SK-N-SH treated with all-trans-retinoic acid at 6 μM for 48 hours (cell line): ENCODE measurements around the gene HRK.

Experiments
- ATAC-seq: fragments of 200-7000 bp; cut with Tn5 transposase; 3 replicates; pipeline ENCODE4 v1.9.1; 2020; ENCODE audit warnings: mild to moderate bottlenecking, moderate library complexity
- CSRNP3 ChIP-seq: fragments of 250-450 bp; sonication (Bioruptor Pico); IDR thresholded peaks from 2 replicates; pipeline ENCODE4 v1.5.1; 2021; ENCODE audit warnings: mild to moderate bottlenecking, moderate library complexity
- ESRRG ChIP-seq: fragments of 250-450 bp; sonication (Bioruptor Pico); IDR thresholded peaks from 2 replicates; pipeline ENCODE4 v1.6.1; 2021; ENCODE audit warnings: mild to moderate bottlenecking
- GLIS3 ChIP-seq: fragments of 250-450 bp; sonication (Bioruptor Pico); IDR thresholded peaks from 2 replicates; pipeline ENCODE4 v1.5.0; 2020; ENCODE audit warnings: mild to moderate bottlenecking, moderate library complexity
- PATZ1 ChIP-seq: fragments of 250-450 bp; sonication (Bioruptor Pico); IDR thresholded peaks from 2 replicates; pipeline ENCODE4 v1.8.0; 2020; ENCODE audit warnings: mild to moderate bottlenecking, moderate library complexity, borderline replicate concordance
- POU6F1 ChIP-seq: fragments of 250-450 bp; sonication (Bioruptor Pico); IDR thresholded peaks from 2 replicates; pipeline ENCODE4 v1.8.0; 2021; ENCODE audit warnings: low read depth, mild to moderate bottlenecking, moderate library complexity, borderline replicate concordance
- PPARA ChIP-seq: fragments of 250-450 bp; sonication (Bioruptor Pico); IDR thresholded peaks from 2 replicates; pipeline ENCODE4 v1.5.0; 2020; ENCODE audit warnings: mild to moderate bottlenecking, borderline replicate concordance
- RARB ChIP-seq: fragments of 250-450 bp; sonication (Bioruptor Pico); IDR thresholded peaks from 2 replicates; pipeline ENCODE4 v1.8.0; 2021; ENCODE audit warnings: mild to moderate bottlenecking, moderate library complexity
- SNAI2 ChIP-seq: fragments of 250-450 bp; sonication (Bioruptor Pico); IDR thresholded peaks from 2 replicates; pipeline ENCODE4 v1.5.0; 2020; ENCODE audit warnings: mild to moderate bottlenecking, moderate library complexity
- TCF4 ChIP-seq: fragments of 250-450 bp; sonication (Bioruptor Pico); IDR thresholded peaks from 2 replicates; pipeline ENCODE4 v1.8.0; 2021; ENCODE audit warnings: mild to moderate bottlenecking, moderate library complexity, borderline replicate concordance
- TOX ChIP-seq: fragments of 250-450 bp; sonication (Bioruptor Pico); IDR thresholded peaks from 2 replicates; pipeline ENCODE4 v1.8.0; 2021; ENCODE audit warnings: mild to moderate bottlenecking, moderate library complexity, borderline replicate concordance
- ZC3H10 ChIP-seq: fragments of 250-450 bp; sonication (Bioruptor Pico); IDR thresholded peaks from 2 replicates; pipeline ENCODE4 v1.5.1; 2021; ENCODE audit warnings: mild to moderate bottlenecking, moderate library complexity
- ZFP30 ChIP-seq: fragments of 450-650 bp; formaldehyde crosslinking; IDR thresholded peaks from 2 replicates; pipeline ENCODE4 v1.5.0; 2022; ENCODE audit warnings: mild to moderate bottlenecking, moderate library complexity
- ZNF565 ChIP-seq: fragments of 450-650 bp; formaldehyde crosslinking; conservative IDR thresholded peaks from 2 replicates; pipeline ENCODE4 v1.5.0; 2020; ENCODE audit warnings: low read depth, mild to moderate bottlenecking, moderate library complexity

Gene HRK

GRCh38 chr12:116881325-116881876 is at the start of gene HRK:
HRK (minus strand) TSS chr12:116881441; CDS start chr12:116881307, 134 bp downstream.
- no peak; the same call in 2 of the 3 replicates for ATAC-seq

GRCh38 chr12:116929885-116930284 is 48.6 kb upstream of the HRK start:
- no peak for TF ChIP-seq ZC3H10
- no peak for TF ChIP-seq ZNF565
- no peak for TF ChIP-seq RARB (CRISPR knock-in tag)
- TF ChIP-seq POU6F1 (CRISPR knock-in tag), result no peak
- TF ChIP-seq ESRRG (CRISPR knock-in tag), result no peak
- no peak for TF ChIP-seq TOX (CRISPR knock-in tag)
- no peak for ATAC-seq

More at GRCh38 chr12:116881325-116881876, at the start of gene HRK:
- TF ChIP-seq GLIS3 (CRISPR knock-in tag), result no peak
- no peak for TF ChIP-seq ESRRG (CRISPR knock-in tag)
- TF ChIP-seq TOX (CRISPR knock-in tag), result no peak
- no peak for TF ChIP-seq ZFP30 (CRISPR knock-in tag)
- TF ChIP-seq TCF4 (CRISPR knock-in tag), result no peak

GRCh38 chr12:116928504-116928903 is 47.3 kb upstream of the HRK start:
- no peak for ATAC-seq
- TF ChIP-seq ZNF565 (no peak), TCF4 (CRISPR knock-in tag) (no peak)
- TF ChIP-seq, all 23 proteins: peak for 0

- ATAC-seq, result no peak
Measured at GRCh38 chr12:116927244-116927940, 46.2 kb upstream of the HRK start.

More at GRCh38 chr12:116927244-116927940, 46.2 kb upstream of the HRK start:
- TF ChIP-seq ZC3H10 (no peak), PPARA (CRISPR knock-in tag) (no peak), CSRNP3 (CRISPR knock-in tag) (no peak), TCF4 (CRISPR knock-in tag) (no peak), POU6F1 (CRISPR knock-in tag) (no peak), PATZ1 (CRISPR knock-in tag) (no peak), SNAI2 (CRISPR knock-in tag) (no peak)
